NCI-H2227 (cell line): Measurements from ENCODE around the gene CCDC74A.
"Not testable (repeated sequence)": the region's sequence is repeated elsewhere in the genome, so short reads cannot be mapped to it uniquely, and the experiment has no call there.

Experiments
- DNase-seq: peaks from one replicate; lab custom pipeline; 2025; ENCODE audit not compliant: unreplicated experiment; lab: John Stamatoyannopoulos, UW

The CCDC74A gene

DNA sequence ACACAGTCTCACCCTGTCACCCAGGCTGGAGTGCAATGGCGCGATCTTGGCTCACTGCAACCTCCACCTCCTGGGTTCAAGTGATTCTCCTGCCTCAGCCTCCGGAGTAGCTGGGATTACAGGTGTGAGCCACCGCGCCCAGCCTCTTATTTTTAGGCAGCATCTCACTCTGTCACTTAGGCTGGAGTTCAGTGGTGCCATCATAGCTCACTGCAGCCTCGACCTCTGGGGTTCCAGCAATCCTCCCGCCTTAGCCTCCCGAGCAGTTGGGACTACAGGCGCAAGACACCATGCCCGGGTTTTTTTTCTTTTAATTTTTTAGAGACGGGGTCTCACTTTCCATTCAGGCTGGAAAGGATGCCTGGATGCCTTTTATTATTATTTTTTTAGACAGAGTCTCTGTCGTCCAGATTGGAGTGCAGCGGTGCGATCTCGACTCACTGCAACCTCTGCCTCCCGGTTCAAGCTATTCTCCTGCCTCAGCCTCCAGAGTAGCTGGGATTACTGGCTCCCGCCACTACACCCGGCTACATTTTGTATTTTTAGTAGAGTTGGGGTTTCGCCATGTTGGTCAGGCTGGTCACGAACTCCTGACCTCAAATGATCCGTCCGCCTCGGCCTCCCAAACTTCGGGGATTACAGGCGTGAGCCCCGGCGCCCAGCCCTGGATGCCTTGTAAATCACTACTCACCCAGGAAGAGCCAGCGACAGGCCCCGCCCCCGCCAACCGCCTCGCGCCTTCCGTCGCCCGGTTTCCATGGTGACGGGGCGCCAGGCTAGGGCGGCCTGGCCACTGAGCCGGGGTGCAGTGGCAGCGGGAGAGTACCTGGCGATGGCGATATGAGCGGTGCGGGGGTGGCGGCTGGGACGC lies at the start of gene CCDC74A:
TSS of gene CCDC74A (plus strand) at position 758 of the 871 bp plus-strand sequence. CDS start at position 841, 83 bp downstream.
- peak; percentile 87 for DNase-seq

DNA sequence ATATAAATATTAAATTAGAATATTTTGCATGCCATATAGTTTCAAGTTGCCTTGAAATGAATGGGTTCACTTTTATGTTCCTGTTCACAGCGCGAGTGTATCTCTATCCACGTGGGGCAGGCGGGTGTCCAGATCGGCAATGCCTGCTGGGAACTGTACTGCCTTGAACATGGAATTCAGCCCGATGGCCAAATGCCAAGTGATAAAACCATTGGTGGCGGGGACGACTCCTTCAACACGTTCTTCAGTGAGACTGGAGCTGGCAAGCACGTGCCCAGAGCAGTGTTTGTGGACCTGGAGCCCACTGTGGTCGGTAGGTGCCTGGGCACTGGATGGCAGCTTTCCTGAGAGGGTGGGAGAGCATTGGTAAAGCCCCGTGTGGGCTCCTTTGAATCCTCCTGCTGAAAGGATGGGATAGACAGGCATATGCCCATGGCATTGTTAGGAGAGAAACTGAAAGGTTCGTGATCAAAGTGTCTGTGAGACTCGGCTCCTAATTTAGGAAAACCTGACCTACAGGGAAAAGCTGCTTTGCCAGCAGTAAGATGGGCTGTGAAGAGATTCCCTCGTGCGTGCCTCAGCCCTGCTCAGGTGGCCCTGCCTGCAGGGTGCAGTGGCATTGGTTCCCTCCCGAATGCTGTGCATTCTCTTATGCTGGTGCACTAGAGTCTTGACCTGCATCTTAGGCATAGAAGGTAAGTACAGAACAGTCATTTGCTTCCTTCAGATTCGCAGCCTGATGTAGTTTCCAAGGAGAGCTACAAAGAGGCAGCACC lies 49.4 kb upstream of the CCDC74A start:
- not testable (repeated sequence) for DNase-seq

DNA sequence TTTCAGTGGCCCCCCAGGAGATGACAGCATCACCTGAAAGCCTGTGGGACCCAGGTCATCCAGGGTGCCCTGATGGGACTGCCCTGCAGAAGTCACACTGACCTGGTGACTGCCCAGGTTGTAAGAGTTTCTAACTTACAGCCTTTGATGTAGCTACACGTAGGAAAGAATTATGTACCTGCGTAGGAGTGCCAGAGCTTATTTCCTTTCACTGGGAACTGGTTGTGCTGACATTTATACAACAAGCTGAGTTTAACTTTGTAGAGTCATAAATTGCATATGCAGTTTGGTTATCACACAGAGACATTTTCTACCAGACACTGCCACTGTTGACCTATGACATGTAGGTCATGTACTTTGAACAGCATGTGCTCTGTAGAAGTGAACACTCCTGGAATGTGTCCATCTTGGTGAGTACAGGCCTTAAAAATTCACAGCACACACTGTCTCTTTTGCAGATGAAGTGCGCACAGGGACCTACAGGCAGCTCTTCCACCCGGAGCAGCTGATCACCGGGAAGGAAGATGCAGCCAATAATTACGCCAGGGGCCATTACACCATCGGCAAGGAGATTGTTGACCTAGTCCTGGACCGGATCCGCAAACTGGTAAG lies 48.7 kb upstream of the CCDC74A start:
- not testable (repeated sequence) for DNase-seq

DNA sequence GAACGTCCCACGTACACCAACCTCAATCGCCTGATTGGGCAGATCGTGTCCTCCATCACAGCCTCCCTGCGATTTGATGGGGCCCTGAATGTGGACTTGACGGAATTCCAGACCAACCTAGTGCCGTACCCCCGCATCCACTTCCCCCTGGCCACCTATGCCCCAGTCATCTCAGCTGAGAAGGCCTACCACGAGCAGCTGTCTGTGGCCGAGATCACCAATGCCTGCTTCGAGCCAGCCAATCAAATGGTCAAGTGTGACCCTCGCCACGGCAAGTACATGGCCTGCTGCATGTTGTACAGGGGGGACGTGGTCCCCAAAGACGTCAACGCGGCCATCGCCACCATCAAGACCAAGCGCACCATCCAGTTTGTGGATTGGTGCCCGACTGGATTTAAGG lies 47.3 kb upstream of the CCDC74A start:
- not testable (repeated sequence) for DNase-seq

DNA sequence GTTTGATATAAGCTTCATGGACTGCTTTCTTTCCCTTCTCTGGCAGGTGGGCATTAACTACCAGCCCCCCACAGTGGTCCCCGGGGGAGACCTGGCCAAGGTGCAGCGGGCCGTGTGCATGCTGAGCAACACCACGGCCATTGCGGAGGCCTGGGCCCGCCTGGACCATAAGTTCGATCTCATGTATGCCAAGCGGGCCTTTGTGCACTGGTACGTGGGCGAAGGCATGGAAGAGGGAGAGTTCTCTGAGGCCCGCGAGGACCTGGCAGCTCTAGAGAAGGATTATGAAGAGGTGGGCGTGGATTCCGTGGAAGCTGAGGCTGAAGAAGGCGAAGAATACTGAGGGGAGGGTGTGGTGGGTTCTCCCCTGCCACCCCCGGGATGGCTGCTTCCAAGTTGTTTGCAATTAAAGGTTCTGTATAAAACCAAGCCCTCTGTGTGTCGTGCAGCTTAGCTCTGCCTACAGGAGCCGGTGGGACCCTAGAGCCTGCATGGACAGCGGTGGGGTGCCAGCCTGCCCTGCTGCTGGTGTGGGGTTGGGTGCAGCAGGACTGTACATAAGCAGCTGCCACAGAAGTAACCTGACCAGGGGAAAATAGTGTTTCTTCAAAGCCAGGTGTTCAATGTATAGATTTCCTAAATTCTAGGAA lies 45.1 kb upstream of the CCDC74A start:
- not testable (repeated sequence) for DNase-seq

DNA sequence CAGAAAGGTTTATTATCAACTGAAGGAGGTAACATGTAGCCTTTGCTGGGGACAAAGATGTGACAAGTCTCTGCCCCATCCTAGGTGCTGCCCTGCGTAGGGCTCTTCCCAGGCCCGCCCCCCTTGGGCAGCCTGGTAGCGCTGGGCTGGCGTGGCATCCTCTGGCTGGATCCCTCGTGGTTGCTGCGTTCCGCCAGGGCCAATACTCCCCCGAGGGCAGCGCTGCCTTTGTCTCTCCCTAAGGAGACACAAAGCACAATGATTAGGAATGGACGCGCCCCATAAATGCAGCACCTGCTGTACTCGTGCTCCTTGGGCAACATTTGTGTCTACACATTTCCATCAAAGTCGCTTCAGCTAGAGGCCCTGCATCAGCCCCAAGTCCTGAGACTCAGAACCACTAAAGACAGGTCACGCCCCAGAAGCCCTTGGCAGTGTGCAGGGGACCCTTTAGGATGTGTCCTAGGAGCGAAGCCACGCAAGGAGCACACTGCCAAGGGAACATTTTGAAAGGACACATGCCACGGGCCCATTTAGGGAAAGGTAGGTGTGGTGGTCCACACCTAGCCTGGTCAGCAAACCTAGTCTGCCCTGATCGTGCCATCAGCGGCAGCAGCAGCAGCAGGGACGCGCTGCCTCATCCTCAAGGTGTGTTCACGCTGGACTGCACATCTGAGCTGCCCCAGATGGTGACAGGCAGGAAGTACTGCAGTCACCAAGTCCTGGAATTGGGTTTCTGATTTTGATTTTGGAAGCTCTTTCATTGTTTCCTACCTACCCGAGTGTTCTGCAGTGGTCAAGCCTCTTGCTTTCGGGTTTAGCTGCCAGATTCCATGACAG lies 43.5 kb upstream of the CCDC74A start:
- DNase-seq = not testable (repeated sequence)

DNA sequence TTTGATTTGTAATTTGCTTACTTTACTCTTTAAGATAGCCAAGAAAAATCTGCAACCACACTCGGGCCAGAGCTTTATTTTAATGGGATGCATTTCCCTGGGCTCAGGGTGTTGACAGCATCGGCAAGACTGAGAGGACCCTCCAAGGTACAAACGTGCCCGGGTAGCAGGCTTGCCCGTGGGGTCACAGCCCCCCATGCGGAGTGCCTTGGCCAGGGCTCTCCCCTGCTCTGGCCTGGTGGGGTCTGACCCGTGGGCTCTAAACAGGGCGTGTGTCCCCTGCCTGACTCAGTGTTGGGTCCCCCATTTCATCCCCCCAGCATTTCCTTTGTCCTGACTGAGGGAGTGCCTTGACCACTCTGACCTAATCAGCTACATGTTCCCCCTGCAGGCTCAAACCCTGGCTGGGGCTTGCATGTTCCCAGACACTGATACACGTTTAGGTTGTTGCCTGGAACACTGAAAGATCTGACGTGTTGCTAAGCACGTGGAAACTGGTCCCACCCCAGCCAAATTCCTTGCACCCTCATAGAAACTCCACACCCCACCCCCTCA lies 42.7 kb upstream of the CCDC74A start:
- DNase-seq = not testable (repeated sequence)

DNA sequence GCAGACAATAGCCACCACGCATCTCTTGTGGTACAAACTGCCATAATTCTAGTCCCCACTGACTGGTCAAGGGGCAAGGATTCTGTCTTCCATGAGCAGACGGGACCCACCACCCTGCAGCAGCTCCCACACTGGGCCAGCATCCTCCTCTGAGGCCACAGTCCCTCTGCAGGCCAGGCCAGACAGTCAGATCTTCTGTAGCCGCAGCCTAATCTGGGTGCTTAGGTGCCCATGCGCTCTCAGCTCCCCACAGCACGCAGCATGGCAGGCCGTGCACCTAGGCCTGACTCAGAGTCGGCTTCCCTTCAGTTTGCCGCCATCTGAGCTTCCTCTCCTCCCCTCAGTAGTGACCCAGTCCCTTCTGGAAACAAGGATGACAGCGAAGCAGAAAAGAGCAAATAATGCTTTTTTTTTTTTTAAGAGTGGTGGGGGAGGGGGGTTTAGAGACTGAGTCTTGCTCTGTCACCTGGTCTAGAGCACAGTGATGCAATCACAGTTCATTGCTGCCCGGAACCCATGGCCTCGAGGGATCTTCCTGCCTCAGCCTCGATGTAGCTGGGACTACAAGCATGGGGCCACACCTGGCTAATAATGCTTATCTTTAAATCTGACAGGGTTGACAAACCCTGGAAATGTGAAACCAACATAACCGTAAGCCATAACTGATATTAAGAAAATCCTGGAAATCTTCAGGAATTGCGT lies 41.3 kb upstream of the CCDC74A start:
- DNase-seq = not testable (repeated sequence)

DNA sequence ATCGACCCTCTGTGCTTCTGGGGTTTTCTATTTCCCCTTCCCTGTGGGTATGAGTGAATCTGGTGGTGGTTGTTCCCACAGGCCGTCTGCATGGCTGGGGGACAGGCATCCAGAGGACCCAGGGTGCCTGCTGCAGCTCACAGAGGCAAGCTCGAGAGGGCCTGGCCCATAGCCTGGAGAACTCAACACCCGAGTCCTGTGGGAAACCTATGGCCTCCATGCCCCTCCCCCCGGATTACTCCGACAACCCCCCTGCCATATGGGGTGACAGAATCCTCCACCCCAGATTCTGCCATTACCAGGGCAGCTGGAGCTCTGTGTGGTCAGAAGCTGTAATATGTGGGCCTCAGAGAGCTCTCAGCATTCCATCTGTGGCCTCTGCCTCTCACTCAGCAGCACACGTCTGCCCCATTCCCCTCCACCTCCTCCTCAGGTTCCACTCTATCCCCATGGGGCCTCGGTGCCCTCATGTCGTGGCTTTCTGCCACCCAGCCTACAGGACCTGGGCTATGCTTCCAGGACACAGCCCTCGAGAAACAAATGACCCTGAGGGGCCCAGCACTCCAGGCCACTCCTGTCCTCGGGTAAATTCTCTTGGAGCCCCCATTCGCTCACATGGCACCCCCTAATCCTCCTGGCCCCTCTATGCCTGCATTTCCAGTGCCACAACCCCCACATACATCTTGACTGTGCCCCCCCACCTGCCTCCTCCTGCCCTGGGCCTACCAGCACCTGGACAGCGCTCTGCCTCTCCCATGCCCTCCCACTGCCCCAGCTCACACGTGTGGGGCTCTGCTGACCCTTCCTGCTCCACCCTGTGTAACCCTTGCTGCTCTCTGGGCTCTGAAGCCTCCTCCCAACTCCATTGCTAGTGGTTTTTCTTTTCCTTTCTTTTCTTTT lies 39.1 kb upstream of the CCDC74A start:
- no peak for DNase-seq

DNA sequence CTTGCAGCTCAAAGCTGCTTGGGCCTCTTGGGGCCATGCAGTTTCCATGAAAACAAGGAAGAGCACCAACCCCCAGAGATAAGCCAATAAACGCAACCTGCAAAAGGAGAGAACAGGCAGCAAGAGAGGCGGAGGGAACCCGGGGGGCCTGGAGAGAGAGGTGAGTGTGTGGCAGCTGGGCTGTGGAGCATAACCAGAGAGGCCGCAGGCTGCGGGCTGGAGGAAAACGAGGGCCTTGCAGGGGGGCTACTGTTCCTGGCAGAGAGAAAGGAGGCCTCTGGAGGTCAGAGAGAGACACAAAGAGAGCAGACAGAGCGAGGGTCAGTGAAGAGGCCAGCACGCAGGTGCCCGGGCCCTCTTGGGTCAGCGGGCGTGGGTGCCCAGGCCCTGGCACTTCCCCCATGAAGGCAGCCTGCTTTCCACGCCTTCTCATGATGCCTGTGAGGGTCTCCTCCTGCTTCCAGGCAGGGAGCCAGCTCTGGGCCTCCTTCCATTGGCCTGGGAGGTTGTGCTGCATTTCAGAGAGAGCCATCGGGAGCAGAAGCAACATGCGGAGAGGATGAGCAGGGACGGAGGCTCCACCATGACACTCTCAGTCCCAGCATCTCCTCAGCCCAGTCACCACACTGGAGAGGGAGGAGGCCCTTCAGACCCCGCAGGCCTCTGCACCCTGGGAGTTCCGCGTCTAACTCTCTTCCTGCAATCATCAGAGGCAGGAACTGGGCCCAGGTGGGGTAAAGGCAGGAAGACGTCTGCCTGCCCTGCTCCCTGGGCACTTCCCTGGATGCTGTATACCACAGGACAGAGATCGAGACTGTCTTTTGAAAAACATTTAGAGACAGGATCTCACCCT lies 36.8 kb upstream of the CCDC74A start:
- peak; percentile 46 for DNase-seq

DNA sequence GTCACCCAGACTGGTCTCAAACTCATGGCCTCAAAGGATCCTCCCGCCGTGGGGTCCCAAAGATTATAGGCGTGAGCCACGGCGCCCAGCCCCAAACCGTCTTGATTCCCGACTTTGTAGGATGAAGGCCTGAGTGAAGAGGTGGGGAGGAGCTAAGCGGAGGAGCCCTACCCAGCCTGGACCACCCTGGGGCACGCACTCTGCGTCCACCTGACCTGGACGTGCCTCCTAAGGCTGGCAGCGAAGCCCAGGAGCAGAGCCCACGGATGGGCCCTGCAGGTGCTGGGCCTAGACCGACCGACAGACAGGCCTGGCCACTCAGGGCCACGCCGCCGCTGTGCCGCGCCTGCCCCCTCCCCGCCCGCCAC lies 36.2 kb upstream of the CCDC74A start:
- DNase-seq = peak; percentile 35

DNA sequence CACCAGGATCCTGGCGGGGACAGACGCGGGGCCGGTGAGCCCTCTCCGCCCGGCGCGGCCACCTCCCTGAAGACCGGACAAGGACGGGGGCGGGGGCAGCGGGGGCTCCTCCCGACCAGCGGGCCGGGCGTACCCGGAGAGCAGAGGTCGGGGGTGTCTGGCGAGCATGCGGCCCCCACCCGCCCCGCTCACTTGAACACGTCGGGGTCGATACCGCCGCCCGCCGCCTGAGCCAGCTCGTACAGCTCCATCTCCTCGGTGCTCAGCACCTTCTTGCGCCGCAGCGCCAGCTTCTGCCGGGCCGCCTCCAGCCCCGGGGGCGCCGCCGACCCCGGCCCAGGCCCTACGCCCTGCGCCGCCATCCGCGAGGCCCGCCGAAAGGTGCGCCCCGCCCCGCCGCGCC lies 35.7 kb upstream of the CCDC74A start, which contains the start of gene MZT2A:
TSS of gene MZT2A (minus strand) at position 383 of the 403 bp plus-strand sequence. CDS start at position 362, 21 bp downstream.
- peak; percentile 70 for DNase-seq

DNA sequence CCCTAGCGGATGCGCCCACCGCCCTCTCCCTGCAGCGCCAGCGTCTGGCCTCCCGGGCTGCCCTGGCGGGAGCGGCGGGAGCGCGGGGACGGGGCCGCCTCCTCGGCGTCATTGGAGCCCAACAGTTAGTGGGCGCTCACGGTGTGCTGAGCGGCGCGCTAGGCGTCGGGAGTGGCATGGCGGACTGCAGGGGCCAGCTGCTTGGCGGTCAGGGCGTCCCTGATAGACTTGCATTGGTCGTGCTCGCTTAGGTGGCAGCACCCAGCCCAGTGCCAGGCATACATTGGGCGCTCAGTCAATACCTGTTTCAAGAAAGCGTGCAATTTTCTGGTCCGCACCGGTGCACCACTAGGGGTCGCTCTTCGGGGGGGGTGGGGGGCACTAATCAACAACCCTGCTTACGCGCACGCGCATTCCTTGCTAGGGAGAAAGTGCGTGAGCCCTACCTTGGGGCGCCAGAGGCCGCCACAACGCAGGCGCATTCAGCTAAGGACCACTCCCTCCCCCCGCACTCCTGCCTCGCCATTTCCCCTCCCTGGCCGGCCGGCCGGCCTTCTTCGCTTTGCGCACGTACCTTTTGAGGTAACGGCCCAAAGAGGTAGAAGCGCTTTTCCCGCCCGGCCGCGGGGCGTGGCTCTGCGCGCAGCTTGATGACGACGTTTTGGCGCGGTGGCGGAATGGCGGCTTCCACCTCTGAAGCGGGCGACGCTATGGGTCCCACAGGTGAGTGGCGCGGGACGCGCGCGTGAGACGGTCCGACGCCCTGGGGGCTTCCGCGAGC lies 35.1 kb upstream of the CCDC74A start:
- DNase-seq = peak; percentile 99

DNA sequence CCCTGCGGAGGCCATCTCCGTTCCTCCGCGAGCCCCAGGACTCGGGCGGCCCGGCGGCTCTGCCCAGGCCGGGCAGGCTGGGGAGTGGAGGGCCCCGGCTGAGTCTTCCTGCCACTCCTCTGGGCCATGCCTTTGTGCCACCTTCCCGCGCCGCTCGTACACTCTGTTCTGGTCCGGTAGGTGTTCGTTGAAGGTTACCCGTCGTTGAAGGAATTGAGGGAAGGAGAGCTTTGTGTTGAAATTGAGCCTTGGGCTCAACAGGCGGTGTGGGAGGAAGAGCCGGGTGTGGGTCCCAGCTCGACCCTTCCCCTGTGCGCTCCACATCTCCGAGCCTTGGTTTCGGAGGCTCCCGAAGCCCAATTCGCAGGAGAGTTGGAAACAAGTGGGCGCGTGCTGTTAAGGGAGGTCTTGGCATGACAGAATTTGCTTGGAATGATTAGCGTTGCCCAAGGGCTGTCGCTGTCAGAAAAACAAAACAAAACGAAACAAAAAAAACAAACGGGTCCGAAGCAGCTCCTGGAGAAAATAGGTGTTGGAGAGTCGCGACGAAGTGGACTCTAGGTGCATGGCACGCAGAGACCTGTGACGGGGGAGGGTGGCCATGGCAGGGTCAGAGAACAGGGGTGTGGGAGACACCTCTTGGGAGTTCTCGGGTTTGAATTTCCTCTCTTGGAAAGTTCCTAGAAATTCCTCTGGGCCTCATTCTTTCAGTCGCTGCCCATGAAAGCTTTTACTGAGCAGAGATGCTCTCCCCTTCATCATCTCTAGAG lies 34.3 kb upstream of the CCDC74A start:
- no peak for DNase-seq

DNA sequence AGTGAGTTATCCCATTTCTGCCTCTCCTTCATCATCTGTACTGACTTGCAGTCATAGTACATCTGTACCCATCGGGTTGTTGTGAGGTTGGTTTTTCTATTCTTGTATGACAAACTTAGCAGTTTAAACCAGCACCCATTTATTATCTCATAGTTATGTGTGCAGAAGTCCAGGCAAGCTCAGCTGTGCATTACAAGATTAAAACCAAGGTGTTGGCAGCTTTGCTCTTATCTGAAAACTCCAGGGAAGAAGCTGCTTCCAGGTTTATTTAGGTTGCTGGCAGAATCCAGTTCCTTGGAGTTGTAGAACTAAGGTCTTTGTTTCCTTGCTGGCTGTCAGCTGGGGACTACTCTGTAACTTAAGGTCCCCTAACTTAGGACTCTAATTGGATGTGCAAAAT lies 32.2 kb upstream of the CCDC74A start:
- DNase-seq = not testable (repeated sequence)
